ENCODE data around the gene PDLIM7.

Gene PDLIM7

DNA sequence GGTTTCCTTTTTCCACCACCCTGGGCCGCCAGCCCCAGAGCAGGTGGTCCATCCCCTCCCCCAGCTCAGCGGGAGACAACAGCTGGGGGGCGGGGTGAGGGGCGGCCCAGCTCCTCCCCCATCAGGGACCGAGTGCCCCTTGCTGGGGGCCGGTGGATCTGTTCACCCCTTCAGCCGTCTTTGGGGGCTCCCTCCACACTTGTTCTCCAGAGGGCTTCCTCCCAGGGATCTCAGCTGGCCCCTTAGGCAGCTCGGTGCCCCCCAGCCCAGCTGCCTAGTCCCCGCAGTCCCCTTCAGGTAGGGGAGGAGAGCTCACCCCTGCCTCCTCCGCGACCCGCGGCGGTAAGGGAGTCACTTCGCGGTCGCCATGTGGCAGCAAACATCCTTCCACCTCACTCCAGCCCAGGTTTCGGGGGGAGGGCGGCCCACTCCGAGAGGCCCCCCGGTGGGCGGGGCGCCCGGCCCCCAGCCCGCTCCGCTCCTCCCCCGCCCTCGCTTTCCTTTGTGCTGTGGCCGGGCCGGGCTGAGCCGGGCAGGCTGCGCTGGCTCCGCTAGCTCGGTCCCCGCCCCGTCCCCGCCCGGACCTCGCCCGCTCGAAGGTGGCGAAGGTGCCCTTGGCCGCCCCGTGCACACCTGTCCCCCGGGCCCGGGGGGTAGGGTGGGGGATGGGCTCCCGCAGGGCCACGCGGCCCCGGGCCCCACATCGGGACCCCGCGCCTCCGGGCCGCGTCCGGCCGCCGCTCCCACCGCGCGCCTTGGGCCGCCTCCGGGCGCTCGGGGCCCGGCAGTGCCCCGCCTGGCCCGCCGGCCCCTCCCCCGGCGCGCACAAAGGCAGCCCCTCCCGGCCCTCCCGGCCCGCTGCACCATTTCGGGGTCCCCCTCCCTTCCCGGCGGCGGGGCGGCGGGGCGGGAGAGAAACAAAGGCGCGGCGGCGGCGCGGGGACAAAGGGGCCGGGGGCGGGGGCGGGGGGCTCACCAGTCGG is 24.7 kb downstream of the PDLIM7 start:
- FAIRE-seq = no peak

DNA sequence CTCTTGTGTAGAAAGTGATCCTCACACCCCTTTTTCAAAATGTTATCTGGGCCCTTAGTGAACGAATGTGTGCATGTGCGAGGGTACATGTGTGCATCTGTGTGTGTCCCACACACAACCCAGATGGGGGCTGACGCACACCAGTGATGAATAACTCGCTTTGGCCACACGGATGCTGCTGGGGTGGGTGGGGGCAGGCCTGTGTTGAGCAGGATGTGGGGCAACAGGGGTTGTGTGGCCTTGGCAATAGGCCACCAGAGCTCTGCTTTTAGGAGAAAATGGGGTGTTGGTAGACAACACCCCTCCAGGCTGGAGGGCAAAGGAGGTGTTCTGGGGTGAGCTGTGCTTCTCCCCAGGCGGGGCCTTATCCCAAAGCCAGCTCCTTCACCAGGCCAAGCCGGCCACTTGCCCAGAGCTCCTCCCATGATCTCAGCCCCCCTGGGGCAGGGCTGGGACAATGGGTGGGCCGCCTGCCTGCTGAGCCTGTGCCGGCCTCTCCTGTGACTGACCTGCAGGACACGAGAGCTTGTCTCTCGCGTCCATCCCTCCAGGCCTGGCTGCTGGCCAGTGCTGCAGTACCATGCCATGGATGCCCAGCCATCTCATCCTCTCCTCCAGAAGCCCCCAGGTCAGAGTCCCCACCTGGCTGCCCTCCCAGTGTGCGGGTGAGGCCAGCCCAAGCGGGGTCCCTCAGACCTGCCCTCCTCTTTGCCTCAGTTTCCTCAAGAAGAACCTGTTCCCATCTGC is 25.6 kb downstream of the PDLIM7 start:
- no peak for FAIRE-seq

DNA sequence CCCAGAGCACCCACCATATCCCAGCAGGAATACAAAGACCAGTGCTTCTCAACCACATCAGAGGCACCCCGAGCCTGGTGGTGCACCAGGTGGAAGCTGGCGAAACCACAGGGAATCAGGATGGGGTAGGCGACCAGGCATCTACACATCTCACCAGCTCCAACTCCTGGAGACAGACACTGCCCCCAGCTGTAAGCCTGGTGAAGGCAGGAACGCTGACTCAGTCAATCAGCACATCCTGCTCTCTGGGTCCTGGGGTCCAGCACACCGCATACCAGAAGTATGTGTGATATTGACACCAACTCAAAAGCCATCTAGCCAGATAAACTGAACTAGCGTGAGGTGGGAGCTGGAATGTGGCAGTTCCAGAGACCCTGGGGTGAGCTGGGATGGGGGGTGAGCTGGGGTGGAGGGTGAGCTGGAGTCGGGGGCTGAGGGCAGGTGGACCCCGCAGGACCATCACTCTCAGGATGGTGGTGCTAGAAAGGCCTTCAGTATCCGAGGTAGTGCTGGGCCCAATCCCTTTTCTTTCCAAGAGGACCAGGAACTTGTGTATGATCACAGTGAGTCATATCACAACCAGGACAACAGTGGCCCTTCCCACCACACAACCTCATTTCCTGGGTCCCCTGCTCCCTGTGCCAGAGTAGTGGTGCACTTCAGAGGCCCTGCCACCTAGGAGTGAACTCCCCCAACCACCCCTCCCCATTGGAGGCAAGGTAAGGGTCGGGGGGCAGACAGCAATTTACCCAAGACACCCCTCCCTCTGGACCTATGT is 26.5 kb downstream of the PDLIM7 start:
- no peak for FAIRE-seq

DNA sequence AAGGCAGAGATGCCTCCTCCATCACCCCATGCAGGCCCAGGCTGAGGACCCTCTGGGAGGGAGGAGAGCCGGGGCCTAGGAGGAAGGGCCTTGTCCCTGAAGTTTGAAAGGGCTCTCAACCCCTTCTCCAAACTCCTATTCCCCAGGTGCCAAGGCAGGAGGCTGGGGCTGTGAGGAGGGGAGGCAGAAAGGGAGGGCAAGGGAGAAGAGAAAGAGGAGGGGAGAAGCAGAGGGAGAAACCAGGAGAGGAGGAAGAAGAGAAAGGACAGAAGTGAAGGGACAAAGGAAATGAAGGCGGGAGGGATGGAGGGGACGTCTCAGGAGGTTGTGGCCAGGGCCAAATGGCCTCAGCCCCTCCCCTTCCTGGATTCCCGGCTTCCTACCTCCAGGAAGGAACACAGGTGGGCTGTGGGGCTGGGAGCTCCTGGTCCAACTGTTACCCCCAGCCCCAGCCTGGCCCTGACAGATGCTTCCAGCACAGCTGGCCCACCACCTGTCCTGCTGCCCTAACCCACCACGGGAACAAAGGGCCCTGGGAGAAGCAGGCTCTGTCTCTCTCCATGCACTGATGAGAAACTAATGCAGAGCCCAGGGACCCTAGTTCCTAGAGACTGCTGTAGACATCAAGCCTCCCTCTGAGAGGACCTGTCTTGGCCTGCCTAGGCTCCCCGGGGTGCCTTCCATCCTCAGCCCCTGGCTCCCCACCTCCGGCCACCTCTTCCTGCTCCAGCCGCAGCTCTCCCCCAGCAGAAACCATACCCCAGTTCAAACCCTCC is 27.5 kb downstream of the PDLIM7 start:
- FAIRE-seq = no peak

GRCh38 chr5:177468685-177469628 is 28.4 kb downstream of the PDLIM7 start:
- FAIRE-seq = no peak

DNA sequence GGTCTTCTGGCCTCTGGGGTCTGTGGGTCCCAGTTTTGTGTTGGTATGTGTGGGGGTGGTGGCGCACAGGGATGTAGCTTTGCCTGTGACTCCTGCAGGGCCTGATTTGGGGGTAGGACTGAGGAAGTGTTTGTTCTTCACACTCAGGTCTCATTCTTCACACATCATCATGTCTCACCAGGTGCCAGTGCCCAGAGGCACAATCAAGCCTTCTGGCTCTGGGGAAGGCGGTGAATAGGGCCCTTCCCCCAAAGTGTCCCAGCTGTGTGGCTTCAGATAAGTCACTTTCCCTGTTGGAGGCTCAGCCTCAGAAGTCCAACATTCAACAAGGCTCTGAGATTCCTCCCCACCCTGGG is 29.1 kb downstream of the PDLIM7 start:
- no peak for FAIRE-seq

- no peak for FAIRE-seq
These were observed 30.0 kb downstream of the PDLIM7 start for GRCh38 chr5:177467436-177467835.

GRCh38 chr5:177466861-177467260 is 30.5 kb downstream of the PDLIM7 start:
- no peak for FAIRE-seq

DNA sequence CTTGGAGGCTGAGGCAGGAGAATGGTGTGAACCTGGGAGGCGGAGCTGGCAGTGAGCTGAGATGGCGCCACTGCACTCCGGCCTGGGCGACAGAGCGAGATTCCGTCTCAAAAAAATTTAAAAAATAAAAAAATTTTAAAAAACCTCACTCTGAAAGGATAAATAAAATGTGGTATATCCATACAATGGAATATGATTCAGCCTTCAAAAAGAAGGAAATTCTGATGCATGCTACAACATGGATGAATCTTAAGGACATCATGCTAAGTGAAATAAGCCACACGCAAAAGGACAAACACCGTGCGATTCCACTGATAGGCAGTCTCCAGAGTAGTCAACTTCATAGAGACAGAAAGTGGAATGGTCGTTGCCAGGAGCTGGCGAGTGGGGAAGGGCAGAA is 32.4 kb downstream of the PDLIM7 start:
- FAIRE-seq = no peak

DNA sequence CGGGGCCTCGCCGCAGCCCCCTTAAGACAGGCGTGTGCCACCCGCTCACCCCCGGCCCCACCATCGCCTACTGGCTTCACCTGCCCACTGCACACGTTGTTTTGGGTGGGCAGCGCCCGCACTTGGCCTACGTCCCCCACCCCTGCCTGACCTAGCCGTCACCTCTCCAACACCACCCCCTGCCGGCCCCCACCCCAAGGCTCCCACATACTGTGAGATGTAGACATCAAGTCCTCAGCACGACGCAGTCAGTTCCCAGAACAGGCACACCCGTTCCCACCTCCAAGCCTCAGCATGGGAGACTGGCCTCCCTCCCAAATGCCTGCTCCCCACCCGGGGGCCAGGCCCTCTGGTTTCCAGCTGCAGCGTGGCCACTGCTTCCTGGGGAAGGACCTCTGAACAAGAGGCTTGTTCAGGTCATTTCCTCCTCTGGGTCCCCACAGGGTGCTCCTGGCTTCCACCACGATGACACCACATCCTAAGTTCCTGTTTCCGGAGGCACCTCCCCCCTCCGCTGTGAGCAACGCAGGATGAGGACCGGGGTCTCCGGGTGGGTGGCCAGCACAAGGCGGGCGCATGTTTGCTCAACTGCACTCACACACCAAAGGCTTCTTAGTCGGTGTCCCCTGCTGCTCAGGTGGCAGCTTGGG is 35.3 kb downstream of the PDLIM7 start:
- FAIRE-seq = no peak

DNA sequence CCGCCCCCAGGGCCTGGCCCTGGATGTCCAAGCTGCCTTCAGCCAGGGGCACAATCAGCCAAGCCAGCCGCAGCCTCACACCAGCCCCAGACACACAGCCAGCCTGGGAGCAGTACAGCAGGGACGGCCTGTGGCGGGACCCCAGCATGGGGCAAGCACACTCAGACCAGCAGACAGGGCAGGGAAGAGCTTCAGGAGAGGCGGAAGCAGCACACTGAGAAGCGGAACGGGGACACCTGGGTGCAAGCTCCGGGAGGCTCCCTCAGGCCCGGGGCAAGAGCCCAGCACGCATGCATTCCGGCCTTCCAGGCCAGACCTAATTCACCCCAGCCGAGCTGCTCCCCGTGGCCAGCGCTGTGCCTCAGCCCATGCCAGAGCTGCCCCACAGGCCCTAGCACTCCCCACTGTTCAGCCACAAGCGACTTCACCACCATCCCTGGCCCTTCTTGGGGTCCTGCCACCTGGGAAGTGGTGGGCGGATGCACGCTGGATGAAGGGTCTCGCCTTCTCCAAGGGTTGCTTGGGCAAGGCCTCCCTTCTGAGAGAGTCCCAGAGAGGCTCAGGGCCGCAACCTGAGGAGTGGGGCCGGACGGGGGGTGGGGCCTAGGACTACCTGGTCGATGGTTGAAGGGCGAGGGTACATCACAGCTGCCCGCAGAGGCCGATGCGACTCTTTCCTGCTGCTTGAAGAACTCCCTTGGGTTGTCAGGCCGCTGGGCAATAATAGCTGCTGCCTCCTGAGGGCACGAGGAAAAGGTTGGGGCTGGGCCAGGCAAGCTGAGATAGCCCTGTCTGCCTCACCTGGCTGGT is 37.4 kb downstream of the PDLIM7 start:
- no peak for FAIRE-seq

DNA sequence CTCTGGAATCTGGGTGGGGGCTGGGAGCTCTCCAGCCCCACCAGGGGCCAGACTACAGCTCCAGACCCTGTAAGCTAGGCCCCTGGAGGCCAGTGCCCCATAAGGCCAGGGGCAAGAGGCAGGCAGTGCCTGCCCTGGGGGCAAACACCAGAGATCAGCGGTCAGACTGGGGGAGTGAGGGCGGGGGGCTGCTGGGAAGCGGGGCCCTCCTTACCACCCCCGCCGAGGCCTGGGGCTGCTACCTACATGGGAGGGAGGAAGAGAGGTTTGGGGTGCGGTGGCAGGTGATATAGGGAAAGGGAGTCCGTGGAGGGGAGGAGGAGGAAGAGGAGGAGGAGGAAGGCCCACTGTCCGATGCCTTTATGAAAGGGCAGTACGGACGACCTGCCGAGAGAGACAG is 38.0 kb downstream of the PDLIM7 start:
- no peak for FAIRE-seq

DNA sequence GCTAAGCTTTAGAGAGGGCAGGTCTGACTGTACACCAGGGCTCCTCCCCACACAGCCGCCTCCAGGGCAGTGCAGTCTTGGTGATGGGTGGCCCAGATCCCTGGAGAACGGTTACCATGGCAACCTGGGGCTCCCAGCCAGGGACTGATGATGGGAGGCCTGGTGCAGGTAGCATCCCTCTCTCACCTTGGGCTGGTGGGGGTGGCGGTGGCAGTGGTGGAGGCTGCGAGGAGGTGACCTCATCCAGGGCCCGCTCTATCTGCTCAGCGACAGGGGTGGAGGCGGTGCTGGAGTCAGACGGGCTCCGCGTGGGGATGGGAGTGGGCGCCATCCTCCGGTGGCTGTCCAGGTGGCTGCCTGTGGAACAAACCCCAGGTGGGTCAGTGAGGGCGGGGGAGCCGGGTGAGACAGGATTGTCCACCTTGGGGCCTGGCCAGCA is 38.5 kb downstream of the PDLIM7 start:
- FAIRE-seq = no peak

DNA sequence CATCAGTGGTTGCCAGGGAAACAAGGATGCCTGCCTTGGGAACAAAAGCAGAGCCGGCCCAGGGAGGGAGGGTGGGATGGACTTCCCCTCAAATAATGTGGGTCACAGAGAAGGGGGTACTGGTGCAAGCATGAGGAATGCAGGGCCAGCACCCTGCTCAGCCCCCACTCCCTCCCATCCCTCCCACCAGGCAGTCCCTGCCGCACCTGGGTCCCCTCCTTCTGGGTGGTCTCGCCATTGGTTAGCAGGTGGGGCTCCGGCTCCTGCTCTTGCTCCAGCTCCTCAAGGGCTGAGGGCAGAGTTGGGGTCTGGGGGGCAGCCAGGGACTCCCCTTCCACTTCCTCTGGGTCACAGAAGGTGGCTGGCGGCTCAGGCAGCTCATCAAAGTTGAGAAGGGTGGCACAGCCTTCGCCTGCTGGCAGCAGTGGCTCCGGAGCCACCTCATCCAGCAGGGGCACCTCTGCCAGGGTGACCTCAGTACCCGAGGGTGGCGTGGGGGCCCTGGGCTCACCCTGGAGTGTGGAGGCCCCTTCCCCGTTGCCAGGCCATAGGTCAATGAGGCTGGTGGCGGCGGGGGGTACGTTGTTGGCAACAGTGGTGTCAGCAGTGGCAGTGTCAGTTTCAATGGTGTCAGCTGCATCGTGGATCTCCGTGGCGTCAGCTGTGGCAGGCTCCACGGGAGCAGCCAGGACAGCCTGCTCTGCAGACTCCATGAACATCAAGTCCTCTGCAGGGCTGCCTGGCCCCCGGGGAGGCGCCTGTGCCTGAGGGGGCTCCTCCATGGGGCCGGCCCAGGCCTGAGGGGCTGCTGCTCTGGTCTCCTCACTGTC is 39.3 kb downstream of the PDLIM7 start:
- FAIRE-seq = no peak

DNA sequence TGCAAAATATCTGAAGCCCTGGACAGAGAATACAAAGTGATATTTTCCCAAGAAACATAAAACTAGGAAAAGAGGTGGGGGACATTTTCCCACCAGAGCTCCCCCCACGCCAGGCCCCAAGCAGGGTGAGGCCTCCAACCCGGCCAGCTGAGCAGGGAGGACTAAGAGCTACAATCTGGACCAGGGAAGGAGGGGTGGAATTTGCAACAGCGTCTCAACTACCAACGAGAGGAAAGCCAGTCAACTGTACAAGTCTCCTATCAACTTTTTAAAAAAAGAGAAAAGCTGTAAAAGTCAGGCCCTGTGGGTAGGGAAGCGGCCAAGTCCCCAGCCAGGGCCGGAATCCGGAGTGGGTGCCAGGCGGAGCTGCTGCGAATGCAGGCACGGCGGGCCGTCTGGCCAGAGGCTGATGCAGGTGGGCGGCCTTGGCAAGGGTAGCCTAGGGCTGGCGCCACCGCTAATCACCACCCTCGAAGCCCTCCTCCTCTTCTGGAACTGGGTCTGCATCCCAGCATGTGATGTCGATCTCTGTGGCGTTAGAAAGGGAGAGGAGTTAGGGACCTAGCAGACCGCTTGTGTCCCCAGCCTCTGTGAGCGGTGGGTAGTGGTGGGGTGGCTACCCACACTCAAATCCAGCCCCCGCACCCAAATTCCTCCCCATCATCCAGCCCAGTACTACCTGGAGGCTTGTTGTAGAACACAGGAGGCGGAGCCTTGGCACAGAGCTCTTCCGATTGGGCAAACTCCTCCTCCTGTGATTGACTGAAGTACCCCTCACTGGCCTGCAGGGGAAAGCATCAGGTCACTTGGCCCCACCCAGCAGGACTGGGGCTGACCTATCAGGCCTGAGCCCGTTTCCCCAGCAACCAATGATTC is 40.2 kb downstream of the PDLIM7 start:
- FAIRE-seq = no peak

DNA sequence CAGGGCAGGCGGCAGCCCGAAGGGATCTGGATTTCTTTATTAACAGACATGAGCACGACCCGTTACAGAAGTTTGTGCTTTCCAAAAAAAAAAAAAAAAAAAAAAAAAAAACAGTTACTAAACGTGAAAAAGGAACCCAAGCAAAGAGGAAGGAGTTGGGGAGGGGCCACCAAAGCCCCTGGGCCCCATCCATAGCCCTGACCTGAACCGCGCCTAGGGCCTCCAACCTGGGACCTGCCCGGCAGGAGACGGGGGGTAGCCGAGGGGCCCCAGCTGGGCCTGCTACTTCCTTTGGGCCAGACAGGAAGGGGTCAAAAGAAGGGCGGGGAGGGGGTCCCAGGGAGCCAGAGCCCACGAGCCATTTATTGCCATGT is 40.8 kb downstream of the PDLIM7 start:
- no peak for FAIRE-seq

- no peak for FAIRE-seq
These were observed 41.5 kb downstream of the PDLIM7 start for GRCh38 chr5:177455661-177456590.
